GM12892 (cell line): ENCODE measurements around the gene HTR1D. TPM values are rescaled to one million over a fixed set of nuclear protein-coding genes. Genes with fewer than 3 reads are reported as not detected.
A peak's percentile ranks its signal among the peaks of the same experiment; 100 is the strongest.
"Not testable (repeated sequence)": the region's sequence is repeated elsewhere in the genome, so short reads cannot be mapped to it uniquely, and the experiment has no call there.

Experiments used
- DNase-seq: peaks from one replicate; pipeline ENCODE4 v3.0.0; 2011; ENCODE audit not compliant: insufficient read length
- FAIRE-seq: peaks from 2 replicates; lab custom pipeline; 2011; peaks lifted over from hg19 to GRCh38; lab: Jason Lieb, UNC
- POLR2A ChIP-seq: IDR thresholded peaks from 2 replicates; pipeline ENCODE4 v1.6.1; 2011; ENCODE audit warnings: low read depth, low read length, control low read depth
- POLR2AphosphoS5 ChIP-seq: IDR thresholded peaks from 2 replicates; pipeline ENCODE4 v1.6.1; 2011; ENCODE audit warnings: low read depth, low read length, control low read depth
- TAF1 ChIP-seq: IDR thresholded peaks from 2 replicates; pipeline ENCODE4 v1.6.1; 2011; ENCODE audit warnings: low read depth, mild to moderate bottlenecking, control low read depth, low read length, borderline replicate concordance
- polyA plus RNA-seq: library from polyadenylated mRNA; unstranded; fragments of >200 nt; gene quantifications from one replicate; pipeline ENCODE4 v1.2.1, GENCODE V29; 2012; ENCODE audit warnings: missing spikeins, inconsistent platforms; ENCODE audit not compliant: missing spikeins

Gene HTR1D
- polyA plus RNA-seq = not detected

GRCh38 chr1:23217421-23218115 is at the start of gene HTR1D:
Gene HTR1D (minus strand): TSS chr1:23217502. CDS start chr1:23194219, 23,283 bp downstream.
- peak; percentile 36 for DNase-seq
- no peak for FAIRE-seq
- no peak for TF ChIP-seq TAF1
- no peak for TF ChIP-seq POLR2A
- no peak for TF ChIP-seq POLR2AphosphoS5

DNA sequence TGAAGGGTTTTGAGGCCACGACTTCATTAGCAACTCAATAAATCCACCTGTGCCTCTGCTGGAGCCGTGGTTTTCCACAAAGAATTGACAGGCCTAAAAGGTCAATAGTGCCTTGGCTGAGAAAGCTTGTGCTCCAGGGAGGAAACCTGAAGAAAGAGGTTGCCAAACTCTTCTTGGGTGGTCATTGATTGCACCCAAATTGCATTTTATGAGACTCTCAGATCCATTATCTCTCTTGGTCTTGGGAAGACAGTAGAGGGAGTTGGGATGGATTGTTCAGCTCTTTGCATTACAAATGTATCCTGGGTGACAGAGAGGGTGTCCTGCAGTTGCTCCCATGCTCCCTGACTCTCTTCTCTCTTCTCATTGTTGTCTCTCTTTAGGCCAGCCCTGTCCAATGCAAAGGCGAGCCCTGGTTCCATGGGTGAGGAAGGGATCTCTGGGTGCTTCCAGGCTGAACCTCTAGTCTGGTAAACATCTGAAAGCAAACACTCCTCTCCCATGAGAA is 46.1 kb upstream of the HTR1D start:
- TF ChIP-seq TAF1 = no peak
- TF ChIP-seq POLR2A = no peak
- no peak for TF ChIP-seq POLR2AphosphoS5
- DNase-seq (no peak), FAIRE-seq (no peak)

GRCh38 chr1:23258082-23258481 is 40.8 kb upstream of the HTR1D start:
- DNase-seq, FAIRE-seq: not testable (repeated sequence)

- FAIRE-seq, DNase-seq: not testable (repeated sequence)
Measured at GRCh38 chr1:23257371-23257770, 40.1 kb upstream of the HTR1D start.

GRCh38 chr1:23254584-23254983 is 37.3 kb upstream of the HTR1D start:
- DNase-seq = no peak
- no peak for TF ChIP-seq POLR2AphosphoS5
- no peak for TF ChIP-seq TAF1
- TF ChIP-seq POLR2A = no peak
- FAIRE-seq = no peak

DNA sequence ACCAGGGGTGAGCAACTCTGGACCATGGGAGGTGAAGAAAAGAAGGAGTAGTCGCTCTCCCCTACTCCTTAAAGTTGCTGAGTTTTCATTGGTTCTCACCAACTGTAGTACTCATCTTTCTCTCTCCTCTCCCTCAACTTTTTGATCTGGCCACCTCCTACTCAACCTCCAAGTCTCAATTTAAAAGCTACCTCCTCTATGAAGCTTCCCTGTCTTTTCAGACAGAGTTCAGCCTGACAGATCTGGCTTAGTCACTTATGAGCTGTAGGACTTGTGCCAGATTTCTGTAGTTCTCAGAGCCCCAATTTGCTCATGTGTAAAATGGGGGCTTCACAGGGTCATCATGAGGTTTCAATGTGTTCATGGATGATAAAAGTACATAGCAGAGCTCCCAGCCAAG is 34.5 kb upstream of the HTR1D start:
- TF ChIP-seq TAF1 = no peak
- TF ChIP-seq POLR2AphosphoS5 = no peak
- no peak for TF ChIP-seq POLR2A
- FAIRE-seq = no peak
- DNase-seq = no peak

DNA sequence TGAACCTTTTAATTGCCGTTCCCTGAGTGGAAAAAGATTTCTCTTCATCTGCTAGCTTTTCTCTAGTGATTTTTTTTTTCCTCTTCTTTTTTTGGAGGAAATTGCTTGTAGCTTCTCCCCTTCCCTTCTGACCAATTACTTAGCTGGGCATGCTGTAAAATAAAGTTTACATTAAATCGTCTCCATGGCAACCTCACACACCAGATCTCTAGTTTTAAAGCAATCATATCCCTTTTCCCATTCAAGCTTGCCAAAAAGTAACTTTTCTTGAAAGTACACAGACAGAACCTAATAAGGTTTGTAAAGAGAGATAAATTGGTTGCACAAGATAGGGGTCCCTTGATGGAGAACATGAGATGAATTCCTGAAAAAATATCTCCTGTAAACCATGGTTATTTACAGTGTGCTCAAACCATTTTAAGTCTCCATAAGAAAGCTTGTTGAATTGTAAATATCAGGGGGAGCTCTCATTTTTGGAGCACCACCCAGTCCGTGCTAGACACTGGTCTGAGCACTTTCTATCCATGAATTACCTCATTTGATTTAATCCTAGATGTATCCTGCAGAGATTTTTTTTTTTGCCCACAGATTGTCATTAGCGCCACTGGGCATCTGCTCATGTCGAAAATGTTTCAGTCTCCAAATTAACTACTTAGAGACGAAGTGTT is 32.6 kb upstream of the HTR1D start:
- TF ChIP-seq POLR2AphosphoS5 = no peak
- TF ChIP-seq POLR2A = no peak
- TF ChIP-seq TAF1 = no peak
- no peak for DNase-seq
- no peak for FAIRE-seq

DNA sequence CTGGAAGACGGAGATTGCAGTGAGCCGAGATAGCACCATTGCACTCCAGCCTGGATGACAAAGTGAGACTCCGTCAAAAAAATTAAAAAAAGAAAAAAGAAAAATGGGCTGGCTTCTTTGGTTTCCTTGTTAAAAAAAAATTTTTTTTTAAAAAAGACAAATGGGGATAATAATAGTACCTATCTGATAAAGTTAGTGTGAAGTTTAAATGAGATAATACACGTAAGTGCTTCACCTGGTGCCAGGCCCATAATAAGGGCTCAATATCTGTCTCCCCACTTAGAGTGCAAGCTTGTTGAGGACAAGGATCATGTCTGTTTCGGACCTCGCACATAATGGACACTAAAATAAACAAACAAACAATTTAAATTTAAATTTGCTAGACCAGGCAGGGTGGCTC is 30.0 kb upstream of the HTR1D start:
- TF ChIP-seq POLR2A = no peak
- TF ChIP-seq POLR2AphosphoS5 = no peak
- no peak for TF ChIP-seq TAF1
- no peak for FAIRE-seq
- no peak for DNase-seq

GRCh38 chr1:23246274-23246673 is 29.0 kb upstream of the HTR1D start:
- DNase-seq (no peak), FAIRE-seq (no peak)
- TF ChIP-seq POLR2AphosphoS5 (no peak), TAF1 (no peak), POLR2A (no peak)

- DNase-seq (no peak), FAIRE-seq (peak; percentile 21)
- TF ChIP-seq TAF1 (no peak), POLR2AphosphoS5 (no peak), POLR2A (no peak)
Measured at GRCh38 chr1:23244256-23244761, 27.0 kb upstream of the HTR1D start.

GRCh38 chr1:23242414-23242813 is 25.1 kb upstream of the HTR1D start:
- no peak for TF ChIP-seq POLR2A
- TF ChIP-seq POLR2AphosphoS5 = no peak
- TF ChIP-seq TAF1 = no peak
- FAIRE-seq (no peak), DNase-seq (no peak)

- TF ChIP-seq POLR2A = no peak
- no peak for TF ChIP-seq POLR2AphosphoS5
- no peak for TF ChIP-seq TAF1
- FAIRE-seq (no peak), DNase-seq (no peak)
Measured at GRCh38 chr1:23239638-23240295, 22.5 kb upstream of the HTR1D start.

DNA sequence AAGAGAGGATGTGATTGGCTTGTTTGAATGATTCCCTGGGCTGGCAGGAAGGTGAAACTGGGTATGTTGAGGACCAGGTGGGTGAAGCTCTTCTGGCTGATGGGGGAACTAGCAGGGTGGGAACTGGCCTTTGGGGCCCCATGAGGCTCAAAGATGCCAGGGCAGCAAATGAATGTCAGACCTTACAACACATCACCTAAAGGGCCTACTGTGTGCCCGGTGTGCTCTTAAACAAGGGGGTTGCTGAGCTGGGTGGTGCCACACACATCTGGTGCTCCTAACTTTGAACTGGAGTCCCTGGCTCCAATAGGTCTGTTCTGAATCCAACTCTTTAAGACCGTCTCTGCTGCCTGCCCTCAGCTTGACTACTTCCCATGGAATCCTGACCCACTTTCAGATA is 21.3 kb upstream of the HTR1D start:
- TF ChIP-seq TAF1 = no peak
- TF ChIP-seq POLR2AphosphoS5 = no peak
- TF ChIP-seq POLR2A = no peak
- DNase-seq (no peak), FAIRE-seq (no peak)
